Measurements from ENCODE around the gene ANO9.

- TF ChIP-seq, protein P1, sequence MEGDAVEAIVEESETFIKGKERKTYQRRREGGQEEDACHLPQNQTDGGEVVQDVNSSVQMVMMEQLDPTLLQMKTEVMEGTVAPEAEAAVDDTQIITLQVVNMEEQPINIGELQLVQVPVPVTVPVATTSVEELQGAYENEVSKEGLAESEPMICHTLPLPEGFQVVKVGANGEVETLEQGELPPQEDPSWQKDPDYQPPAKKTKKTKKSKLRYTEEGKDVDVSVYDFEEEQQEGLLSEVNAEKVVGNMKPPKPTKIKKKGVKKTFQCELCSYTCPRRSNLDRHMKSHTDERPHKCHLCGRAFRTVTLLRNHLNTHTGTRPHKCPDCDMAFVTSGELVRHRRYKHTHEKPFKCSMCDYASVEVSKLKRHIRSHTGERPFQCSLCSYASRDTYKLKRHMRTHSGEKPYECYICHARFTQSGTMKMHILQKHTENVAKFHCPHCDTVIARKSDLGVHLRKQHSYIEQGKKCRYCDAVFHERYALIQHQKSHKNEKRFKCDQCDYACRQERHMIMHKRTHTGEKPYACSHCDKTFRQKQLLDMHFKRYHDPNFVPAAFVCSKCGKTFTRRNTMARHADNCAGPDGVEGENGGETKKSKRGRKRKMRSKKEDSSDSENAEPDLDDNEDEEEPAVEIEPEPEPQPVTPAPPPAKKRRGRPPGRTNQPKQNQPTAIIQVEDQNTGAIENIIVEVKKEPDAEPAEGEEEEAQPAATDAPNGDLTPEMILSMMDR (IDR thresholded peaks at IDR 0.05), result no peak
- no peak for TF ChIP-seq POLR2A (IDR thresholded peaks at IDR 0.05)
Measured at GRCh38 chr11:434496-434895, 7.3 kb downstream of the ANO9 start.
